ENCODE results near the gene RNF214. TPM values are rescaled to one million over a fixed set of nuclear protein-coding genes. Genes with fewer than 3 reads are reported as not detected.

RNF214 gene
- total RNA-seq, 1 donor: 13.4 TPM

GRCh38 chr11:117289795-117290194, 57.3 kb downstream of the RNF214 start:
- Histone ChIP-seq H4K20me1 (ENCODE audit: insufficient read depth, low read length) (no peaks in the 10 kb centered on the region), H3K9me3 (ENCODE audit: low read depth, low read length) (no peaks in the 10 kb centered on the region), H3K4me1 (ENCODE audit: insufficient read depth, low read length) (no peaks in the 10 kb centered on the region), H3K27me3 (ENCODE audit: insufficient read depth, low read length) (no peaks in the 10 kb centered on the region), H3K79me2 (ENCODE audit: insufficient read depth, low read length) (no peaks in the 10 kb centered on the region), H3K4me3 (ENCODE audit: insufficient read depth, low read length) (no peak overlapping the region), H3K36me3 (ENCODE audit: insufficient read depth, low read length) (peaks cover 90% of the 10 kb centered on the region), H3K27ac (ENCODE audit: low read depth, low read length) (no peak overlapping the region), H3K4me2 (ENCODE audit: insufficient read depth, low read length) (no peak overlapping the region), H2AFZ (ENCODE audit: low read length) (no peak overlapping the region)
- DNase-seq (ENCODE audit: insufficient read length, low spot score, missing footprints): no peak
- no peak for TF ChIP-seq CTCF (IDR thresholded peaks at IDR 0.05; ENCODE audit: extremely low read depth, low read depth, low read length)

GRCh38 chr11:117290809-117291396, 58.4 kb downstream of the RNF214 start, which contains the start of gene BACE1-AS:
Gene BACE1-AS, plus strand, starts transcription at chr11:117291346.
- no peak for TF ChIP-seq CTCF (IDR thresholded peaks at IDR 0.05; ENCODE audit: extremely low read depth, low read depth, low read length)
- no peaks in the 10 kb centered on the region for H4K20me1 ChIP-seq (ENCODE audit: insufficient read depth, low read length)

GRCh38 chr11:117292616-117293015, 60.1 kb downstream of the RNF214 start:
- no peaks in the 10 kb centered on the region for H4K20me1 ChIP-seq (ENCODE audit: insufficient read depth, low read length)
- no peak for TF ChIP-seq CTCF (IDR thresholded peaks at IDR 0.05; ENCODE audit: extremely low read depth, low read depth, low read length)
- no peak overlapping the region for H3K4me3 ChIP-seq (ENCODE audit: insufficient read depth, low read length)
- H3K4me2 ChIP-seq (ENCODE audit: insufficient read depth, low read length): no peak overlapping the region
- H2AFZ ChIP-seq (ENCODE audit: low read length): no peak overlapping the region
- H3K4me1 ChIP-seq (ENCODE audit: insufficient read depth, low read length): no peaks in the 10 kb centered on the region
- peaks cover 67% of the 10 kb centered on the region for H3K36me3 ChIP-seq (ENCODE audit: insufficient read depth, low read length)
- DNase-seq (ENCODE audit: insufficient read length, low spot score, missing footprints): no peak
- H3K9me3 ChIP-seq (ENCODE audit: low read depth, low read length): no peaks in the 10 kb centered on the region
- no peak overlapping the region for H3K27ac ChIP-seq (ENCODE audit: low read depth, low read length)
- no peaks in the 10 kb centered on the region for H3K79me2 ChIP-seq (ENCODE audit: insufficient read depth, low read length)
- H3K27me3 ChIP-seq (ENCODE audit: insufficient read depth, low read length): no peaks in the 10 kb centered on the region

More at GRCh38 chr11:117290809-117291396, 58.4 kb downstream of the RNF214 start, which contains the start of gene BACE1-AS:
- Histone ChIP-seq H3K27ac (ENCODE audit: low read depth, low read length) (no peak within 1 kb of the TSS), H3K27me3 (ENCODE audit: insufficient read depth, low read length) (no peaks in the 10 kb centered on the region), H3K36me3 (ENCODE audit: insufficient read depth, low read length) (peaks cover 81% of the 10 kb centered on the region), H3K4me3 (ENCODE audit: insufficient read depth, low read length) (no peak within 1 kb of the TSS), H3K4me2 (ENCODE audit: insufficient read depth, low read length) (no peak within 1 kb of the TSS), H3K9me3 (ENCODE audit: low read depth, low read length) (no peaks in the 10 kb centered on the region), H3K4me1 (ENCODE audit: insufficient read depth, low read length) (no peaks in the 10 kb centered on the region), H2AFZ (ENCODE audit: low read length) (no peak within 1 kb of the TSS), H3K79me2 (ENCODE audit: insufficient read depth, low read length) (no peaks in the 10 kb centered on the region)
- no peak for DNase-seq (ENCODE audit: insufficient read length, low spot score, missing footprints)

- no peak for DNase-seq (ENCODE audit: insufficient read length, low spot score, missing footprints)
- H3K27ac ChIP-seq (ENCODE audit: low read depth, low read length): no peak overlapping the region
Observed at GRCh38 chr11:117295438-117296137, 63.1 kb downstream of the RNF214 start.

More at GRCh38 chr11:117295438-117296137, 63.1 kb downstream of the RNF214 start:
- no peak for TF ChIP-seq CTCF (IDR thresholded peaks at IDR 0.05; ENCODE audit: extremely low read depth, low read depth, low read length)
- no peaks in the 10 kb centered on the region for H4K20me1 ChIP-seq (ENCODE audit: insufficient read depth, low read length)
- H3K4me3 ChIP-seq (ENCODE audit: insufficient read depth, low read length): no peak overlapping the region
- H3K36me3 ChIP-seq (ENCODE audit: insufficient read depth, low read length): peaks cover 39% of the 10 kb centered on the region
- H3K79me2 ChIP-seq (ENCODE audit: insufficient read depth, low read length): no peaks in the 10 kb centered on the region
- H3K4me1 ChIP-seq (ENCODE audit: insufficient read depth, low read length): peaks cover 8% of the 10 kb centered on the region
- no peaks in the 10 kb centered on the region for H3K9me3 ChIP-seq (ENCODE audit: low read depth, low read length)
- H3K27me3 ChIP-seq (ENCODE audit: insufficient read depth, low read length): no peaks in the 10 kb centered on the region
- no peak overlapping the region for H3K4me2 ChIP-seq (ENCODE audit: insufficient read depth, low read length)
- no peak overlapping the region for H2AFZ ChIP-seq (ENCODE audit: low read length)

Measured in osteoblast (primary cell).